Panc1 (cell line): Measurements from ENCODE around the gene RHOG. TPM values are rescaled to one million over a fixed set of nuclear protein-coding genes. Genes with fewer than 3 reads are reported as not detected.

ENCODE experiments used
- total RNA-seq: library from RNA; stranded (reverse); gene quantifications from one replicate; pipeline ENCODE4 v1.2.1, GENCODE V29; 2021; ENCODE audit not compliant: unreplicated experiment

RHOG gene
- total RNA-seq, 1 experiment from 2014 or later, result 156 TPM

Other genes with a start within 250 kb of the RHOG start
- gene ART5, start 199.0 kb downstream of the RHOG start, total RNA-seq, result 12.8 TPM
- gene ART1, start 195.8 kb downstream of the RHOG start, total RNA-seq, result not detected
- 6.8 TPM for gene CHRNA10, start 169.6 kb downstream of the RHOG start, total RNA-seq
- gene NUP98, start 43.4 kb downstream of the RHOG start, total RNA-seq, result 244 TPM
- gene PGAP2, start 32.4 kb downstream of the RHOG start, total RNA-seq, result 72.2 TPM
- gene STIM1, start 14.7 kb upstream of the RHOG start, total RNA-seq, result 93.6 TPM